ENCODE results near the gene PRKG1.

GRCh38 chr10:52170776-52171175 is 1096.5 kb downstream of the PRKG1 start:
- TF ChIP-seq CTCF (IDR thresholded peaks at IDR 0.05) (no peak), TEAD1 (CRISPR knock-in tag; IDR thresholded peaks at IDR 0.05) (no peak), SMAD3 (CRISPR knock-in tag; IDR thresholded peaks at IDR 0.05; ENCODE audit: borderline replicate concordance) (no peak)

All from WTC11 (cell line).